Astrocyte (in vitro differentiated cells and primary cell): ENCODE measurements around the gene COLQ.

Source experiments
- CTCF ChIP-seq: IDR thresholded peaks from 2 replicates; pipeline ENCODE4 v1.5.1; 2011; ENCODE audit warnings: low read depth, mild to moderate bottlenecking, inconsistent platforms, low read length, moderate library complexity; ENCODE audit not compliant: insufficient read depth
- EZH2 ChIP-seq: IDR thresholded peaks from 2 replicates; pipeline ENCODE4 v1.6.1; 2012; ENCODE audit warnings: mild to moderate bottlenecking, low read length, inconsistent platforms; ENCODE audit not compliant: insufficient read depth

- TF ChIP-seq CTCF, result no peak
- no peak for TF ChIP-seq EZH2
Measured at GRCh38 chr3:15470849-15471248, 50.7 kb downstream of the COLQ start.
